Measurements from ENCODE around the gene PLXNB2. TPM values are rescaled to one million over a fixed set of nuclear protein-coding genes. Genes with fewer than 3 reads are reported as not detected.

PLXNB2 gene
- total and polyA plus RNA-seq, 8 donors, result 89.3 to 216 (median 128) TPM

DNA sequence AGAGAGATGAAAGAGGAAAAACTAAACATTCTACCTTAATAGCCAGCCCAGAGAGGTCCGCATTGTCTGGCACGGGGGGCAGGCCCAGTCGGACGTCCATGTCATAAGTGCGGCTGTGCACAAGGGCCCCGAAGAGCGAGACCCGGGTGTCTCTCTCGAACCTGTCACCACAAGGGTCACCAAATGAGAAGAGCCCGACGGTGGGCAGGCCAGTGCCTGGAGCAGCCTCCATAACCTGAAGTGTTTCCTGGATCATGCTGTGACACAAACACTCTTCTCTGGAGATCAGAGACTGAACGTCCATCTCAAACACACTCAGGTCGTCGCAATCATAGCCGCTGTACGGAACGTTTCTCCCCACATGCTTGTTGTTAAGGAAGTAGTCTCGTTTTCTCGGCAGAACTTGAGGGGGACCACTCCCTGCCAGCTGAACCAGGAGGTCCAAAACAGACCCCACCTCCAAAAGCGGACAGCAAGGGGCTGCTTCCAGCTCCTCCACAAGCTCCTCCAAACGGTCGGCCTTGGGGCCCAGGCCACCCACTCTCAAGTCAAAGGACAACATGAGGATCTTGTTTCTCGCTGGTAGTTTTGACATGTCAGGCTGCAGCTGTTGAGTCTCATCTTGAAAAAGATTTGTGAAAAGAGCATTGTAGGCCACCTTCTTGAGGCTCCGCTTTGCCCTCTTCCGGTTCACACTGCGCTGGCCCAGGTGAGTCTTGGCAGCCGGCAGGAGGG lies 63.6 kb downstream of the PLXNB2 start:
- FAIRE-seq (no peak), ATAC-seq (peak; percentile 30 to 57 (median 50)), DNase-seq (no peak)
- Histone ChIP-seq H3K9me3 (no peaks in the 10 kb centered on the region), H3K36me3 (peaks cover 0 to 6% (median 0%) of the 10 kb centered on the region in 3 donors), H3K4me3 (peak overlapping the region; percentile 70 to 96 (median 86)), H3K4me1 (peaks cover 10 to 27% (median 14%) of the 10 kb centered on the region in 3 donors), H3K27me3 (no peaks in the 10 kb centered on the region), H3K27ac (peak overlapping the region; percentile 78 to 91 (median 84))
- 8 to 9% methylated on average over 27 of the region's 27 CpGs for WGBS, 2 donors
- intact Hi-C loops (cut with DNase I), result loop anchor here in 1 of 3 donors (10.0 kb wide), 1 partner anchor 261 kb away; the partner anchor contains the start of genes LMF2 and NCAPH2
- TF ChIP-seq, protein P1, sequence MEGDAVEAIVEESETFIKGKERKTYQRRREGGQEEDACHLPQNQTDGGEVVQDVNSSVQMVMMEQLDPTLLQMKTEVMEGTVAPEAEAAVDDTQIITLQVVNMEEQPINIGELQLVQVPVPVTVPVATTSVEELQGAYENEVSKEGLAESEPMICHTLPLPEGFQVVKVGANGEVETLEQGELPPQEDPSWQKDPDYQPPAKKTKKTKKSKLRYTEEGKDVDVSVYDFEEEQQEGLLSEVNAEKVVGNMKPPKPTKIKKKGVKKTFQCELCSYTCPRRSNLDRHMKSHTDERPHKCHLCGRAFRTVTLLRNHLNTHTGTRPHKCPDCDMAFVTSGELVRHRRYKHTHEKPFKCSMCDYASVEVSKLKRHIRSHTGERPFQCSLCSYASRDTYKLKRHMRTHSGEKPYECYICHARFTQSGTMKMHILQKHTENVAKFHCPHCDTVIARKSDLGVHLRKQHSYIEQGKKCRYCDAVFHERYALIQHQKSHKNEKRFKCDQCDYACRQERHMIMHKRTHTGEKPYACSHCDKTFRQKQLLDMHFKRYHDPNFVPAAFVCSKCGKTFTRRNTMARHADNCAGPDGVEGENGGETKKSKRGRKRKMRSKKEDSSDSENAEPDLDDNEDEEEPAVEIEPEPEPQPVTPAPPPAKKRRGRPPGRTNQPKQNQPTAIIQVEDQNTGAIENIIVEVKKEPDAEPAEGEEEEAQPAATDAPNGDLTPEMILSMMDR (IDR thresholded peaks at IDR 0.05), result no peak

DNA sequence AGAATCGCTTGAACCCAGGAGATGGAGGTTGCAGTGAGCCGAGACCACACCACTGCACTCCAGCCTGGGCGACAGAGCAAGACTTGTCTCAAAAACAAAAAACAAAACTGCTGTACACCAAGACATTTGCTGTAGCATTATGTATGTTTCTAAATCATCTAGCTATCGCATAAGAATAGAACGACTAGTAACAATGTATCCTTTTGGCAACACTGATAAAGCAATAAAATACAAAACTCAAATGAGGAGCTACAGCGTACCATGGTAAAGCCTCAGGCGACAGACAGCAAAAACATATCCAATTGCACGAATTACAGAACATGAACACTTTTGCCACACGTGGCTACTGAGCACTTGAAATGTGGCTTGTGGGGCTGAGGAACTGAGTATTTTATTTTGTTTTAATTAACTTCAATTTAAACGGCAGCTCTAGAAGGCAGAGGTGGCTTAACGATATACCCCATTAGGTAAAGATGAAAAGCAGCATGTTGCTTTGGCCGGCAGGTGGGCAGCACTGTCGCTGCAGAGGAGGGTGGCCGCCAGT lies 65.0 kb downstream of the PLXNB2 start:
- Histone ChIP-seq H3K9me3 (no peaks in the 10 kb centered on the region), H3K27me3 (no peaks in the 10 kb centered on the region), H3K36me3 (peaks cover 0 to 6% (median 0%) of the 10 kb centered on the region in 3 donors), H3K4me3 (peak overlapping the region in 3 of 4 donors; percentile 70 to 96 (median 77)), H3K4me1 (peaks cover 10 to 27% (median 14%) of the 10 kb centered on the region in 3 donors), H3K27ac (no peak overlapping the region)
- ATAC-seq, result no peak
- intact Hi-C loops (cut with DNase I), result loop anchor here in 1 of 3 donors (10.0 kb wide), 1 partner anchor 262 kb away; the partner anchor contains the start of genes LMF2 and NCAPH2
- 41 to 44% methylated on average over 14 of the region's 14 CpGs for WGBS, 2 donors
- FAIRE-seq, result no peak
- TF ChIP-seq, protein P1 (IDR thresholded peaks at IDR 0.05), result no peak
- DNase-seq, result no peak

DNA sequence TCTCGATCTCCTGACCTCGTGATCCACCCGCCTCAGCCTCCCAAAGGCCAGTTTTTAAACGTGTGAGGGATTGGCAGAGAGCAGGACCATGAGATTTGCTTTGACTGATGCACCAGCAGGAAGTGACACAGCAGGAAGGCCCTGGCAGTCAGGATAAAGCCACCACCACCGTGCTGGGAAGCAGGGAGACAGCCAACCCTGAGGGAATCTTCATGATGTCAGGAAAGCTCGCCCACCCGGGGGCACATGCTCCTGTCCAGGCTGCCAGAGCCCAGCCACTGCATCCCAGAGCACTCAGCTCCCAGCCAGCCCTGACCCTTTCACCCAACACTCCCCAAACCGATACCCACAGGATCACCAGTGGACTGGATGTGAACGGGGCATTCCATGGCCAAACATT lies 68.7 kb downstream of the PLXNB2 start:
- ATAC-seq, result no peak
- H3K4me3 ChIP-seq, result no peak overlapping the region
- TF ChIP-seq, protein P1 (IDR thresholded peaks at IDR 0.05), result no peak
- FAIRE-seq, result no peak
- DNase-seq, result peak in 2 of 6 donors; percentile 26 to 51
- intact Hi-C loops (cut with DNase I), result no loop called here
- 86 to 90% methylated on average over 9 of the region's 9 CpGs for WGBS, 2 donors
- H3K9me3 ChIP-seq, result no peaks in the 10 kb centered on the region
- H3K4me1 ChIP-seq, result peaks cover 4 to 21% (median 11%) of the 10 kb centered on the region in 3 donors
- H3K27ac ChIP-seq, result no peak overlapping the region
- H3K27me3 ChIP-seq, result no peaks in the 10 kb centered on the region
- peaks cover 0 to 6% (median 0%) of the 10 kb centered on the region in 3 donors for H3K36me3 ChIP-seq

DNA sequence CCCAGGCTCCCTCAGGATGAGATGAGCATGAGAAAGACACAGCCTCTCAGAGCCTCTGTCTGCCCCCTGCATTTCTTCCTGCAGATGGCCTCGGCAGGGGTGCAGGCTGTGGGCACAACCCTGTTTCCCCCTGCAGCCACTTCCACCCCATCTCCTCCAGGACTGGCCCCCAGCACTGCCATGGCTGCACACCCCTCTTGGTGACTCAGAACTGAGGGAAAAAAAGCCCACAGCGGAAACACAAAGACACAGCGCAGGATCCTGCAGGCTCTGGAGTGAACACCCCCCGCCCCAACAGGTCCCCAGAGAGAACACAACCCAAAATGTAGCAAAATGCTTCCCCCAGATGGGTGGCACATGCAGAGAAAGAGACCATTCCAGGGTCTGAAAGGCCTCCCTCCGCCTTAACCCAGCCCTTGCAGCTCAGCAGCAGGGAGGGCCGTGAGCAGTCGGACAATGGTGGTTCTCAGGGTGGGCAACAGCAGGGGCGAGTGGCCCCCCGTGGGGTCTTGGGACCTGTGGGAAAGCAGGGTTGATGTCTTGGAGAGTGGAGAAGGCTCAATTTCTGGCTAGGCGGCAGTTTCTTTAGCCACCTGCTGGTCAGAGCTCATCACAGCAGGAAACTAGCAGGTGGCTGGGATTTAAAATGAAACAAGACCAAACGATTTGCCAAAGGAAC lies 70.6 kb downstream of the PLXNB2 start:
- peaks cover 0 to 11% (median 6%) of the 10 kb centered on the region in 3 donors for H3K4me1 ChIP-seq
- no peaks in the 10 kb centered on the region for H3K9me3 ChIP-seq
- H3K27me3 ChIP-seq, result no peaks in the 10 kb centered on the region
- FAIRE-seq (no peak), ATAC-seq (peak in 1 of 4 donors; percentile 8), DNase-seq (peak in 2 of 6 donors; percentile 15 to 55)
- no peak overlapping the region for H3K4me3 ChIP-seq
- peaks cover 0 to 9% (median 0%) of the 10 kb centered on the region in 3 donors for H3K36me3 ChIP-seq
- intact Hi-C loops (cut with DNase I), result no loop called here
- TF ChIP-seq, protein P1 (IDR thresholded peaks at IDR 0.05), result peak in 2 of 4 donors; percentile 13 to 15
- H3K27ac ChIP-seq, result no peak overlapping the region
- 69 to 76% methylated on average over 11 of the region's 11 CpGs for WGBS, 2 donors
